Neural progenitor cell (in vitro differentiated cells): ENCODE results near the gene DUT. TPM values are rescaled to one million over a fixed set of nuclear protein-coding genes. Genes with fewer than 3 reads are reported as not detected.

Experiments used
- DNase-seq: peaks from one replicate; pipeline ENCODE4 v3.0.0-alpha.2; 2016; ENCODE audit warnings: low spot score
- H2AFZ ChIP-seq: fragments of 200-600 bp; sonication (generic); replicated peaks from 2 replicates; pipeline ENCODE4 v1.6.1; 2016; ENCODE audit warnings: antibody characterized with exemption
- H3F3A ChIP-seq: fragments of 200-600 bp; sonication (generic); 2 replicates; pipeline ENCODE4 v1.6.1; 2016; ENCODE audit warnings: antibody characterized with exemption, low read depth
- H3K27ac ChIP-seq: fragments of 200-600 bp; sonication (generic); 2 replicates; pipeline ENCODE4 v1.5.1; 2016; ENCODE audit warnings: mild to moderate bottlenecking
- H3K27me3 ChIP-seq: fragments of 200-600 bp; sonication (generic); 2 replicates; pipeline ENCODE4 v1.6.1; 2016; ENCODE audit warnings: mild to moderate bottlenecking, moderate library complexity
- H3K36me3 ChIP-seq: fragments of 200-600 bp; sonication (generic); 2 replicates; pipeline ENCODE4 v1.5.1; 2016
- H3K4me1 ChIP-seq: fragments of 200-600 bp; sonication (generic); 2 replicates; pipeline ENCODE4 v1.6.1; 2016; ENCODE audit warnings: mixed run types
- H3K4me2 ChIP-seq: fragments of 200-600 bp; sonication (generic); 2 replicates; pipeline ENCODE4 v1.6.1; 2016
- H3K4me3 ChIP-seq: fragments of 200-600 bp; sonication (generic); 2 replicates; pipeline ENCODE4 v1.5.1; 2016
- H3K79me2 ChIP-seq: fragments of 200-600 bp; sonication (generic); 2 replicates; pipeline ENCODE4 v1.6.1; 2016; ENCODE audit warnings: low read depth
- H3K9ac ChIP-seq: fragments of 200-600 bp; sonication (generic); 2 replicates; pipeline ENCODE4 v1.6.1; 2016
- H3K9me3 ChIP-seq: fragments of 200-600 bp; sonication (generic); 2 replicates; pipeline ENCODE4 v1.5.1; 2016; ENCODE audit warnings: low read depth
- H4K20me1 ChIP-seq: fragments of 200-600 bp; sonication (generic); 2 replicates; pipeline ENCODE4 v1.6.1; 2016; ENCODE audit warnings: low read depth
- H3K27ac Mint-ChIP-seq: 3 replicates; pipeline ENCODE4 v1.8.0; 2021; ENCODE audit warnings: mixed read lengths
- H3K27me3 Mint-ChIP-seq: 2 replicates; pipeline ENCODE4 v1.8.0; 2022; ENCODE audit warnings: low read depth, mild to moderate bottlenecking, inconsistent platforms, moderate library complexity, mixed read lengths; ENCODE audit not compliant: insufficient read depth
- H3K36me3 Mint-ChIP-seq: 3 replicates; pipeline ENCODE4 v1.8.0; 2021; ENCODE audit warnings: mixed read lengths
- H3K4me1 Mint-ChIP-seq: 3 replicates; pipeline ENCODE4 v1.8.0; 2021; ENCODE audit warnings: mixed read lengths
- H3K4me3 Mint-ChIP-seq: 3 replicates; pipeline ENCODE4 v1.8.0; 2021; ENCODE audit warnings: mild to moderate bottlenecking, moderate library complexity, mixed read lengths
- H3K9me3 Mint-ChIP-seq: 3 replicates; pipeline ENCODE4 v1.8.0; 2020; ENCODE audit warnings: mixed read lengths
- CTCF ChIP-seq: fragments of 200-600 bp; sonication (generic); IDR thresholded peaks from 2 replicates; pipeline ENCODE4 v1.5.1; 2017; ENCODE audit warnings: antibody characterized with exemption, mild to moderate bottlenecking
- EZH2 ChIP-seq: fragments of 200-600 bp; sonication (generic); IDR thresholded peaks from 2 replicates; pipeline ENCODE4 v1.6.1; 2017; ENCODE audit warnings: antibody characterized with exemption, mild to moderate bottlenecking, moderate library complexity
- EZH2phosphoT487 ChIP-seq: fragments of 200-600 bp; sonication (generic); IDR thresholded peaks from 2 replicates; pipeline ENCODE4 v1.6.1; 2017; ENCODE audit warnings: antibody characterized with exemption
- total RNA-seq: library from RNA; depleted of rRNA; stranded (reverse); fragments of >200 nt; gene quantifications from 2 replicates; pipeline ENCODE4 v1.2.3, GENCODE V29; 2015; ENCODE audit warnings: low replicate concordance

DUT gene
- total RNA-seq, 1 donor from 2014 or later = 51.6 TPM

- Mint-ChIP-seq H3K27ac (no peak overlapping the region), H3K9me3 (no peaks in the 10 kb centered on the region), H3K36me3 (peaks cover under 1% of the 10 kb centered on the region), H3K4me3 (no peak overlapping the region), H3K27me3 (peaks cover 2% of the 10 kb centered on the region), H3K4me1 (peaks cover 9% of the 10 kb centered on the region)
- H3F3A ChIP-seq = no peaks in the 10 kb centered on the region
- H3K9ac ChIP-seq = no peak overlapping the region
- no peaks in the 10 kb centered on the region for H4K20me1 ChIP-seq
- no peak overlapping the region for H3K27ac ChIP-seq
- no peak for DNase-seq
- H3K4me1 ChIP-seq = peaks cover 10% of the 10 kb centered on the region
- no peak overlapping the region for H3K4me2 ChIP-seq
- H3K27me3 ChIP-seq = no peaks in the 10 kb centered on the region
- no peaks in the 10 kb centered on the region for H3K36me3 ChIP-seq
- TF ChIP-seq EZH2 = no peak
- TF ChIP-seq CTCF = no peak
- TF ChIP-seq EZH2phosphoT487 = no peak
- no peak overlapping the region for H2AFZ ChIP-seq
- no peaks in the 10 kb centered on the region for H3K9me3 ChIP-seq
- no peaks in the 10 kb centered on the region for H3K79me2 ChIP-seq
- H3K4me3 ChIP-seq = no peak overlapping the region
Measured at GRCh38 chr15:48354694-48355303, 23.6 kb downstream of the DUT start.

GRCh38 chr15:48355377-48355776, 24.1 kb downstream of the DUT start:
- Histone ChIP-seq H2AFZ (peak overlapping the region; percentile 66), H3K36me3 (no peaks in the 10 kb centered on the region), H3K27me3 (no peaks in the 10 kb centered on the region), H3F3A (no peaks in the 10 kb centered on the region), H3K27ac (no peak overlapping the region), H3K4me2 (no peak overlapping the region), H3K4me3 (no peak overlapping the region), H3K4me1 (peaks cover 10% of the 10 kb centered on the region), H3K9ac (no peak overlapping the region), H3K79me2 (no peaks in the 10 kb centered on the region), H3K9me3 (no peaks in the 10 kb centered on the region), H4K20me1 (no peaks in the 10 kb centered on the region)
- TF ChIP-seq EZH2 = no peak
- TF ChIP-seq EZH2phosphoT487 = no peak
- TF ChIP-seq CTCF = no peak
- Mint-ChIP-seq H3K9me3 (no peaks in the 10 kb centered on the region), H3K27me3 (peaks cover 2% of the 10 kb centered on the region), H3K4me3 (no peak overlapping the region), H3K36me3 (no peaks in the 10 kb centered on the region), H3K27ac (no peak overlapping the region), H3K4me1 (peaks cover 9% of the 10 kb centered on the region)
- no peak for DNase-seq

- Histone ChIP-seq H3K4me1 (peaks cover 10% of the 10 kb centered on the region), H3K9me3 (no peaks in the 10 kb centered on the region), H3F3A (no peaks in the 10 kb centered on the region), H3K9ac (no peak overlapping the region), H3K36me3 (no peaks in the 10 kb centered on the region), H3K79me2 (no peaks in the 10 kb centered on the region), H3K27me3 (no peaks in the 10 kb centered on the region), H2AFZ (peak overlapping the region; percentile 3), H3K27ac (no peak overlapping the region), H3K4me2 (peak overlapping the region; percentile 41), H4K20me1 (no peaks in the 10 kb centered on the region), H3K4me3 (no peak overlapping the region)
- Mint-ChIP-seq H3K9me3 (no peaks in the 10 kb centered on the region), H3K4me1 (peaks cover 9% of the 10 kb centered on the region), H3K4me3 (peak overlapping the region; percentile 42), H3K27me3 (no peaks in the 10 kb centered on the region), H3K36me3 (no peaks in the 10 kb centered on the region), H3K27ac (peak overlapping the region; percentile 5)
- peak; percentile 32 for DNase-seq
- no peak for TF ChIP-seq EZH2phosphoT487
- peak; percentile 77 for TF ChIP-seq CTCF
- no peak for TF ChIP-seq EZH2
Measured at GRCh38 chr15:48358229-48359152, 27.3 kb downstream of the DUT start.
